Keratinocyte (primary cell): ENCODE measurements around the gene DIS3L2.

Experiments
- EZH2 ChIP-seq: IDR thresholded peaks from one replicate; pipeline ENCODE4 v1.6.1; 2012; ENCODE audit warnings: inconsistent platforms, mild to moderate bottlenecking, low read length, moderate library complexity
- TF ChIP-seq, protein P1 (sequence below), 3 experiments: IDR thresholded peaks in 1 of 3; conservative IDR thresholded peaks in 1 of 3; optimal IDR thresholded peaks in 1 of 3; 2 replicates in 2 of 3; 3 replicates in 1 of 3; pipeline versions ENCODE3 to v1.5.1; 2011; ENCODE audit warnings: low read length in 3 of 3, mild to moderate bottlenecking in 3 of 3, moderate library complexity in 2 of 3, control low read depth in 1 of 3, inconsistent platforms in 1 of 3; ENCODE audit not compliant: insufficient read depth in 2 of 3; ENCODE audit errors: extremely low read depth in 1 of 3

- TF ChIP-seq, protein P1, sequence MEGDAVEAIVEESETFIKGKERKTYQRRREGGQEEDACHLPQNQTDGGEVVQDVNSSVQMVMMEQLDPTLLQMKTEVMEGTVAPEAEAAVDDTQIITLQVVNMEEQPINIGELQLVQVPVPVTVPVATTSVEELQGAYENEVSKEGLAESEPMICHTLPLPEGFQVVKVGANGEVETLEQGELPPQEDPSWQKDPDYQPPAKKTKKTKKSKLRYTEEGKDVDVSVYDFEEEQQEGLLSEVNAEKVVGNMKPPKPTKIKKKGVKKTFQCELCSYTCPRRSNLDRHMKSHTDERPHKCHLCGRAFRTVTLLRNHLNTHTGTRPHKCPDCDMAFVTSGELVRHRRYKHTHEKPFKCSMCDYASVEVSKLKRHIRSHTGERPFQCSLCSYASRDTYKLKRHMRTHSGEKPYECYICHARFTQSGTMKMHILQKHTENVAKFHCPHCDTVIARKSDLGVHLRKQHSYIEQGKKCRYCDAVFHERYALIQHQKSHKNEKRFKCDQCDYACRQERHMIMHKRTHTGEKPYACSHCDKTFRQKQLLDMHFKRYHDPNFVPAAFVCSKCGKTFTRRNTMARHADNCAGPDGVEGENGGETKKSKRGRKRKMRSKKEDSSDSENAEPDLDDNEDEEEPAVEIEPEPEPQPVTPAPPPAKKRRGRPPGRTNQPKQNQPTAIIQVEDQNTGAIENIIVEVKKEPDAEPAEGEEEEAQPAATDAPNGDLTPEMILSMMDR (optimal IDR thresholded peaks at IDR 0.05 in 1 of 3, IDR thresholded peaks at IDR 0.05 in 1 of 3, conservative IDR thresholded peaks at IDR 0.05 in 1 of 3; ENCODE audit: extremely low read depth in 1 of 3, insufficient read depth in 2 of 3, low read length in 3 of 3), result no peak
- TF ChIP-seq EZH2, result no peak
Observed at GRCh38 chr2:232203936-232204335, 242.4 kb downstream of the DIS3L2 start.
